Gastroesophageal sphincter (tissue), 4 donors: Measurements from ENCODE around the gene ARHGEF3. TPM values are rescaled to one million over a fixed set of nuclear protein-coding genes. Genes with fewer than 3 reads are reported as not detected.
"Not testable (repeated sequence)": the region's sequence is repeated elsewhere in the genome, so short reads cannot be mapped to it uniquely, and the experiment has no call there.

Source experiments
- ATAC-seq: fragments of 150-250 bp; one replicate; pipeline ENCODE4 v1.9.1; 2016; ENCODE audit warnings: mild to moderate bottlenecking, moderate library complexity
- H3K27ac ChIP-seq, 4 donors: fragments of 200-600 bp; sonication (generic) in 3 of 4; 1 replicate in 3 of 4; 2 replicates in 1 of 4; pipeline ENCODE4 v1.5.1; 2016 to 2019
- H3K27me3 ChIP-seq: fragments of 200-600 bp; sonication (generic); one replicate; pipeline ENCODE4 v1.5.1; 2019
- H3K36me3 ChIP-seq, 2 donors: fragments of 200-600 bp; sonication (generic); one replicate each; pipeline ENCODE4 v1.5.1; 2019; ENCODE audit warnings: control low read depth in 1 of 2
- H3K4me1 ChIP-seq, 3 donors: fragments of 200-600 bp; sonication (generic); 1 replicate in 2 of 3; 2 replicates in 1 of 3; pipeline ENCODE4 v1.5.1; 2016 to 2019; ENCODE audit warnings: control low read depth in 2 of 3
- H3K4me3 ChIP-seq, 2 donors: fragments of 200-600 bp; sonication (generic); one replicate each; pipeline ENCODE4 v1.5.1; 2019; ENCODE audit warnings: mild to moderate bottlenecking in 1 of 2, moderate library complexity in 1 of 2
- H3K9me3 ChIP-seq, 3 donors: fragments of 200-600 bp; sonication (generic); one replicate each; pipeline ENCODE4 v1.5.1; 2017 to 2019; ENCODE audit warnings: control low read depth in 2 of 3
- CTCF ChIP-seq, 4 experiments: fragments of 200-600 bp in 2 of 4; fragments of 450-650 bp in 2 of 4; sonication (generic) in 1 of 4; IDR thresholded peaks; one replicate each; pipeline ENCODE4 v1.5.1; 2017 to 2019; ENCODE audit warnings: antibody characterized with exemption in 4 of 4, mild to moderate bottlenecking in 2 of 4, moderate library complexity in 2 of 4
- EP300 ChIP-seq: sonication (generic); formaldehyde crosslinking; IDR thresholded peaks from one replicate; pipeline ENCODE4 v1.6.1; 2017; ENCODE audit warnings: antibody characterized with exemption, mild to moderate bottlenecking
- POLR2A ChIP-seq, 2 donors: fragments of 450-650 bp; IDR thresholded peaks; one replicate each; pipeline ENCODE4 v1.6.1; 2017; ENCODE audit warnings: antibody characterized with exemption in 2 of 2, mild to moderate bottlenecking in 2 of 2, moderate library complexity in 1 of 2
- POLR2AphosphoS5 ChIP-seq: sonication (generic); formaldehyde crosslinking; IDR thresholded peaks from one replicate; pipeline ENCODE4 v1.6.1; 2017; ENCODE audit warnings: antibody characterized with exemption
- WGBS, 2 donors: methylation state at CpG; one replicate each; pipeline ENCODE4 v1.1.5; 2018; ENCODE audit warnings: low coverage in 1 of 2; 5-methylcytosine and 5-hydroxymethylcytosine counted together
- total RNA-seq, 4 donors: library from RNA; depleted of rRNA; stranded (reverse); fragments of >200 nt; gene quantifications; one replicate each; pipeline ENCODE4 v1.1.0, GENCODE V29; 2016

ARHGEF3 gene
- total RNA-seq, 4 donors from 2014 or later: 10.1 to 21.6 (median 10.5) TPM

GRCh38 chr3:56700151-56700550, 101.6 kb downstream of the ARHGEF3 start:
- TF ChIP-seq POLR2AphosphoS5 (no peak), POLR2A (IDR thresholded peaks at IDR 0.05) (no peak), CTCF (IDR thresholded peaks at IDR 0.05) (no peak), EP300 (no peak)
- no peaks in the 10 kb centered on the region for H3K36me3 ChIP-seq
- H3K27me3 ChIP-seq: no peaks in the 10 kb centered on the region
- ATAC-seq: no peak
- H3K27ac ChIP-seq: no peak overlapping the region
- WGBS, 2 donors: 59 to 68% methylated on average over 4 of the region's 4 CpGs
- H3K9me3 ChIP-seq: no peaks in the 10 kb centered on the region
- no peak overlapping the region for H3K4me3 ChIP-seq
- peaks cover 0 to 8% (median 0%) of the 10 kb centered on the region in 3 donors for H3K4me1 ChIP-seq

- no peaks in the 10 kb centered on the region for H3K36me3 ChIP-seq
- no peak overlapping the region for H3K27ac ChIP-seq
- H3K4me1 ChIP-seq: no peaks in the 10 kb centered on the region
- no peak for TF ChIP-seq CTCF (IDR thresholded peaks at IDR 0.05)
- no peak for TF ChIP-seq EP300
- no peak for TF ChIP-seq POLR2A (IDR thresholded peaks at IDR 0.05)
- TF ChIP-seq POLR2AphosphoS5: no peak
- WGBS, 2 donors: 55 to 56% methylated on average over 4 of the region's 4 CpGs
- no peaks in the 10 kb centered on the region for H3K9me3 ChIP-seq
- ATAC-seq: no peak
- no peaks in the 10 kb centered on the region for H3K27me3 ChIP-seq
- no peak overlapping the region for H3K4me3 ChIP-seq
These were observed 106.7 kb downstream of the ARHGEF3 start for GRCh38 chr3:56694867-56695683.

- TF ChIP-seq POLR2AphosphoS5: no peak
- TF ChIP-seq POLR2A (IDR thresholded peaks at IDR 0.05): no peak
- no peak for TF ChIP-seq EP300
- no peak for TF ChIP-seq CTCF (IDR thresholded peaks at IDR 0.05)
- no peaks in the 10 kb centered on the region for H3K27me3 ChIP-seq
- no peaks in the 10 kb centered on the region for H3K9me3 ChIP-seq
- no peaks in the 10 kb centered on the region for H3K36me3 ChIP-seq
- peak; percentile 62 for ATAC-seq
- H3K27ac ChIP-seq: no peak overlapping the region
- 57 to 75% methylated on average over 3 of the region's 3 CpGs for WGBS, 2 donors
- H3K4me3 ChIP-seq: no peak overlapping the region
- H3K4me1 ChIP-seq: no peaks in the 10 kb centered on the region
These were observed 108.0 kb downstream of the ARHGEF3 start for GRCh38 chr3:56693750-56694149.

- H3K4me1 ChIP-seq, ATAC-seq, H3K27ac ChIP-seq, H3K27me3 ChIP-seq, H3K4me3 ChIP-seq, H3K9me3 ChIP-seq, H3K36me3 ChIP-seq: not testable (repeated sequence)
- 57 to 80% methylated on average over 1 of the region's 15 CpGs for WGBS, 2 donors
These were observed 109.0 kb downstream of the ARHGEF3 start for GRCh38 chr3:56692520-56693433.

- no CpG with 5 or more reads among the region's 21 CpGs for WGBS, 2 donors
- not testable (repeated sequence) for H3K27me3 ChIP-seq, H3K9me3 ChIP-seq, H3K27ac ChIP-seq, H3K4me1 ChIP-seq, ATAC-seq, H3K4me3 ChIP-seq, H3K36me3 ChIP-seq
These were observed 109.8 kb downstream of the ARHGEF3 start for GRCh38 chr3:56692001-56692365.
